CD4-positive, alpha-beta T cell treated with Interleukin-2 at 100 ng/mL for 4 hours (primary cell): ENCODE data around the gene KRT31.
"Not testable (repeated sequence)": the region's sequence is repeated elsewhere in the genome, so short reads cannot be mapped to it uniquely, and the experiment has no call there.

ENCODE experiments used
- DNase-seq: peaks from one replicate; pipeline ENCODE4 v3.0.0-alpha.2; 2020; ENCODE audit warnings: low spot score

The KRT31 gene

DNA sequence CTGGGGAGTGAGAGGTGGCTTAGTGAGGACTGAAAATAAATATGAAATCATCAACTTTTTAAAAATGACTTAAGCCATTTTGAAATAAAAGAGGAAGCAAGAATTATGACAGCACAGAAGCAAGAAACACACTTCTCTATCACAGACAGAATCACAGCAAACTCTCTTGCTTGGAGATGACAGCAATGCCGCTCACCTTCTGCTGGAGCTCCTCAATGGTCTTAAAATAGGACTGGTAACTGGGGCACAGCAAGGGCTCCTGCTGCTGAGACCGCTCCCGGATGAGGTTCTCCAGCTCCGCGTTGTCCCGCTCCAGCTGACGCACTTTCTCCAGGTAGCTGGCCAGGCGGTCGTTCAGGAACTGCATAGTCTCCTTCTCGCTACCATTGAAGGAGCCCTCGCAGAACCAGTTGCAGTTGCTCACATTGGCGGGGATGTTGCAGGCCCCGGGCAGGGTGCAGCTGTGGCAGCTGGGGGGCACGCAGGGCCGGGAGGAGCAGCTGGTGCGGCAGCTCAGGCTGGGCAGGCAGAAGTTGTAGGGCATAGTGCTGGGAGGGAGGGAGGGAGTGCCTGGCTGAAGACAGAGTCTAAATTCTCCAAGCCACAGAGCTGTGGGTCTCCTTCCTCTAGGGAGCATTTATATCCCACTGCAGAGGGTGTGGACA, at the start of gene KRT31:
Gene KRT31, minus strand, starts transcription at position 613 of the 665 bp plus-strand sequence. Its CDS starts 69 bp downstream, at position 544.
- DNase-seq, result no peak

DNA sequence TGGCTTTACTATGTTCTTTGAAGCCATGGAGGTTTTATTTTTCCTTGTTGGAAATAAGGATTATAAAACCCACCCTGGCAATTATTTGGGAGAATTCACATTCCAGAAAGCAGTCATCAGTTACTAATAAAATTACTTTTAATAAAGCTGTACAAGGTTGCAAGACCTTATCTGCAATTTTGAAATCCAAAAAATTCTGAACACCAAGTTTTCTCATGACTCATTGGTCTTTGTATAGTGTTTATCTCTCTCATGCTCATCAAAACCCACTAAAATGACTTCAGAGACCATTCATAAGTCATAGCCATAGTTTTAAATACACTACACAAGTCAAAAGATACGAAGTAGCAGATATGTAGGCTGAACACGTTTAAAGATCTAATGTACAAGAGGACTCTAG, 49.4 kb upstream of the KRT31 start:
- no peak for DNase-seq

DNA sequence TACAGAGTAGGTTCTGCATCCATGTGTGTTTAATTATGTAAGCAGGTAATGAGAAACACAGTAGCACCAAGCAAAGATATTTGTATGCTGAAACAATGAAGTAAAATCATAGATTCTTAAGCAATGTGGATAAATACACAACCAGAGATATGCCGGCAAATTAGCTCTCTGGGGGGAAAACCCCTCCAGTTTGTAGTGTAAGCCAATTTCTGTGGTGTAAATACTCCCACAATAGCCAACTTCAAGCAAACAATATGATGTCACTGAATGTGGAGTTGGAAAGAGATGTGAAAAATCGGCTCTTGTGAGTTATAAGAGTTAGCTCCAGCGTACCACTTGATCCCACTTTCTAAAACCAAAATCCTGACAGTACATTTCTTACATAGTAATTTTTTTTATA, 47.2 kb upstream of the KRT31 start:
- no peak for DNase-seq

DNA sequence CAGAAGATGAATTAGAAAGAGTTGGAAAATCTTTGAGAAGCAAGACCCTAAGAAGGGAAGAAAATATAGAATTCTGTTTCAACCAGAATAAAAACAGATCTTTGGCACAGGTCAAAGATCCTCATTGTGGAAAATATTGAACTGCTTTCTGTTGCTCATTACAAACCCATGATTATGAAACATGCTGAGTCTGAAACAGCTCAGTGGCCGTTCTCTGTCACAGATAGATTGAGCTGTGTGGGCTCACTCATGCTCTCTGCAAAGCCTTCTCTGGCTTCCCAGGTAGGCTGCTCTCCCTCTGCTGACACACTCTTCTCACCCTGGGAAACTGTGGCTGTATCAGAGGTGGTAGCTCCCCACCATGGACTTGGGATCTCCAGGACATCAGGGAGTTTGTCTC, 46.8 kb upstream of the KRT31 start:
- no peak for DNase-seq

DNA sequence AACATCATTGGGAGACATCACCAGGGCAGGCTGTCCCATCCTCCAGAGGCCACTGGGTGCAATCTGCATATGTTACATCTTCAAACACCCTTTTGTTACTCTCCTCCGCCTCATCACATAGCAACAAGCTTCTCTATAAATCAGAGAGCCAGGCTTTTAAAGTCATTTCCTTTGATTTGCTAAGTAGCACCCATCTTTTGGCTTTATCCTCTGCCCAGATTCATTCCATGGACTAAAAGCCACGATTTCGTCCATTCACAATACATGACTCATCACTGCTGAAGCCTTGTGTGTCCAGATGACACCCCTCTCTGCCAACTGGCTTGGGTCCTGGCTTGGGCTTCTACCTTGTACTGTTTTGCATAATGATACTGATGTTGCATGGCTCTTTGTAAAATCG, 45.3 kb upstream of the KRT31 start:
- DNase-seq, result no peak

DNA sequence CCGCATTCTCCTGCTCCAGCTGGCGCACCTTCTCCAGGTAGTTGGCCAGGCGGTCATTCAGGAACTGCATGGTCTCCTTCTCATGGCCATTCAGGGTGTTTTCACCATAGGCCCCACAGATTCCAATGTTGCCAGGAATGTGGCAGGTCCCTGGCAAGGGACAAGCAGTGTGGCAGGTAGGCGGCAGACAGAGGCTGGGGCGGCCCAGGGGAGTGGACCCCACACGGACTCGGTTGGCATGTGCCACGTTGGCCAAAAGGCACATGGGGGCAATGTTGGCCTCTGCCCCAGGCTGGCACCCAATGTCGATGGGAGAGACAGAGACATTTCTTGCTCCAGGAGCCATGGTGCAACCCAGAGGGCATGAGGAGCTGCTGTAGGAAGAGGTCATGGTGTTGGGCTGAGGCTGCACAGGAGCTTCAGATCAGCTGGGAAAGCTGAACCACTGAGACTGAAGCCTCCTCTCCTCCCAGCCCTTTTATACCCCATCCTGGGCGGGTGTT, 43.2 kb upstream of the KRT31 start, which contains the start of gene KRT38:
Gene KRT38, minus strand, starts transcription at position 453 of the 503 bp plus-strand sequence. Its CDS starts 62 bp downstream, at position 391.
- no peak for DNase-seq

DNA sequence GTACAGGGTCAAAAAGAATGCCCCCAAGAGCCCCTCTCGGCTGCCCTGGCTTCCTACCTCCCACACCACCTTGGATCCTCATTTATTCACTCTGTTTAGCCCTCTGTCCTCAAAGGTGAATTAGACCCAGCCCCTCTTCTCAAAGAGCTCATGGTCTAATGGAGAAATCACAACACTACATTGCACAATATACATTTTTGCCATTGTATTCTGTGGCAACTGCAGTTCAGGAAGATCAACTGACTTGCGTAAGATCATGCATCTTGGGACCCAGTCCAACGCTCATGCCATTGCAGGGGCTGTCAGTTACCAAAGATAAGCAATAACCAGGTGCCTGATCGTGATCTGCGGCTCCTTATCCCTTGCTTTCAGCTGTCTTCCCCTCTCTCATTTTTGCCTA, 42.0 kb upstream of the KRT31 start:
- no peak for DNase-seq

DNA sequence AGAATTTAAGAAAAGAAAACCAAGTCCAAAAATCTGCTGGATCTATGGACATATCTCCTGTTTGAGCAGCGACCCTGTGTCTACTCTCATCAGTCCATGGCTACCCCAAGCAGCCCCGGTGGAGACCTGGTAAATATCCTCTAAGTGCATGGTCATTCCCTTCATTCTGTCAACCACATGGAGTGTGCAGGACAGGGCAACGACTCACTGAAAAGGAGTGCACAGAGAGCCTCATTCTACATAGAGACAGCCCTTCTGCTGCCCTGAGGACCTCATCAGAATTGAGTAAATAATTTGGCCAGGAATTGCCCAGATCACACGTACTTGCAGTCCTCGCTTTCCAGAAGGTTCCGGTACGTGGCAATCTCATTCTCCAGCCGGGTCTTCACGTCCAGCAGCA, 40.4 kb upstream of the KRT31 start:
- no peak for DNase-seq

DNA sequence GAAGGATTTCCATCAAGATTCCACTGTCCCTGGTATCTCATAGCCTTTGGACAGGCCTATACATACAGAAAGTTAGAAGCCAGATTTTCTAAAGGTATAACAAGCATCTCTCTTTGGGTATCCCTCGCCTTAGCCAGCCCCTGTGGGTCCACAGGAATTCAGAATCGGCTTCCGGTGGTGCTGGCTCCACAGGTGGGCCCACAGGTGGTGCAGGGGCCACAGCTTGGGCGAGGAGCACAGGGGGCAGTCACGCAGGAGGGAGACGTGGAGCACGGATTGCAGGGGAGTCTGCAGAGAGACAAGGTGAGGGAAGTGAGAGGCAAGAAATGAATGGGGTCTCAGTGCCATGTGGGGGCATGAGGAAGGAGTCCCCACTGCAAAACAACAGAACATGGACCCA, 39.8 kb upstream of the KRT31 start:
- DNase-seq, result no peak

DNA sequence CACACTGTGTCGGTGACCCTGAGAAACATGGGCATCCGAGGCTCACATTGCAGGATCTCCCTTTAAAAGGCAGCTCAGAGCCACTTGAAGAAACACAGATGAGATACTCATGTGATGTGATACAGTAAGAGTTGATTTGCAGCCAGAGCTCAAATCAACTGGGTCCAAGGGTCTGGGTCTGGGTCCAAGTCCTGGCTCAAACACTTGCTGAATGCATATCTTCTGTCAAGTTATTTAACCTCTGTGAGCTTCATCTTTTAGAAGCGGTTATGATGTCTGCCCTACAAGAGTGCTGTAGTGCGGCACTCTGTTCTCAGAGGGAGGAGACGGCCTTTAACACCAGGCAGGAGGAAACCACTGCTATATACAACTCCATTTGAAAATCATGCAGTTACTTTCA, 37.0 kb upstream of the KRT31 start:
- no peak for DNase-seq

DNA sequence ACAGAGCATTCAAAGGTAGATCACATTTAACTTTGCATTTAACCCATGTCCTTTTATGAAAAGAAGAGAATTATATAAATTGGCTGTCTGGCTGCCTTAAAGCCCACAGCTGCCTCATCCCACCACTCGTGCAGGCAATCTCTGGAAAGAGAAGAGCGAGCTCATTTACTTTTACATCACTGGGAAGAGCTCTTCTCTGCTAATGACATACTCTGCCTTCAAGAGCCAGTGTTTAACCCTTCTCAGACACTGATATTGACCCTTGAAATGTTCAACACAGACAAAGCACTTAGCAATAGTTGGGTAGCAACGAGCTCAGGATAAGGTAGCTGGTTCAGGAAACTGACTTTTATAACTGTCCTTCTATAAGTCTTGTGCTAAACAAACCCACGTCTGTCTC, 36.6 kb upstream of the KRT31 start:
- no peak for DNase-seq

DNA sequence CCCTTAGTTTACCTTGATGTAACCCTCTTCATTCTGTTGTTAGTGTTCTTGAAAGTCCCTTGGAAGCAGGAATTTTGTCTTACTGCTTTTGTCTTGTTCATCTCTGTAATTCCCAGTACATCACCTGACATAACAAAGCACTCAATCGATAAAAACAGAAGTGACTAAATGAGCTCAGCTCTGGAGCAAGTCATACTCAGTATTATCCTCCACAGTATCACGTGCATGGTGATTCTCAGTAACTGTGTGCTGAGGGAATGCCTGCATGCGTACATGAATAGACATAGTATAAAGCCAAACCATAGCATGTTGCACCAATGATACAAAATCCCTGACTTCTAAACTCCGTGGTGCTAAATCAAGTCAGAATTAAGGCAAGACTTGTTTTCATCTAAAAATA, 36.2 kb upstream of the KRT31 start:
- DNase-seq, result no peak

DNA sequence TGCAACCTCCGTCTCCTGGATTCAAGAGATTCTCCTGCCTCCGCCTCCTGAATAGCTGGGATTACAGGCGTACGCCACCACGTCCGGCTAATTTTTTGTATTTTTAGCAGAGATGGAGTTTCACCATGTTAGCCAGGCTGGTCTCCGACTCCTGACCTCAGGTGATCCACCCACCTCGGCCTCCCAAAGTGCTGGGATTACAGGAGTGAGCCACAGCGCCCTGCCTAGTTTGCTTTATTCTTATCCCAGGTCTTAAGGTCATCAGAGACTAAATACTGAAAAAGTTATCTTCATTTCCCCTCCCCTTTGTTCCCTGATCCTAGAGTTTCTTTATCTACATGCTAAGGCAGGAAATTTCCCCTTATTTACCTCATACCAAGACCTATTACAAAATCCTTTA, 33.0 kb upstream of the KRT31 start:
- not testable (repeated sequence) for DNase-seq

DNA sequence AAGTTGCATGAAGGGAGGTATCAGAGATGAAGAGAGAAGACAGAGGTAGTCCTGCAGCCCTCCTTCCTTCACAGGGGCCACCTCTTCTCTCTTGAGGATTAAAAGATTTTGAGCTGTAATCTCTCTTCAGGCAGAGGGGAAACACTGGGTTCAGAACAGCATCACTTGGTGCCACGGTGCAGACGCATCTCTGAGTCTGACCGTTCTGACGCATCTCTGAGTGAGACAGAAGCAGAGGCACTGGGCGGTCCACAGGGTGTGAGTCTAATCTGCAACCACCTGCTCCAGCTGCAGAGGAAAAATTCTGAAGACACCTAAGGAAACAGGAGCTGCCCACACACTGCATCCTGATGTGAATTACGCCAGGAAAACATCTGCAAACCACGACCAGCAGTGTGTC, 32.3 kb upstream of the KRT31 start:
- DNase-seq, result no peak

DNA sequence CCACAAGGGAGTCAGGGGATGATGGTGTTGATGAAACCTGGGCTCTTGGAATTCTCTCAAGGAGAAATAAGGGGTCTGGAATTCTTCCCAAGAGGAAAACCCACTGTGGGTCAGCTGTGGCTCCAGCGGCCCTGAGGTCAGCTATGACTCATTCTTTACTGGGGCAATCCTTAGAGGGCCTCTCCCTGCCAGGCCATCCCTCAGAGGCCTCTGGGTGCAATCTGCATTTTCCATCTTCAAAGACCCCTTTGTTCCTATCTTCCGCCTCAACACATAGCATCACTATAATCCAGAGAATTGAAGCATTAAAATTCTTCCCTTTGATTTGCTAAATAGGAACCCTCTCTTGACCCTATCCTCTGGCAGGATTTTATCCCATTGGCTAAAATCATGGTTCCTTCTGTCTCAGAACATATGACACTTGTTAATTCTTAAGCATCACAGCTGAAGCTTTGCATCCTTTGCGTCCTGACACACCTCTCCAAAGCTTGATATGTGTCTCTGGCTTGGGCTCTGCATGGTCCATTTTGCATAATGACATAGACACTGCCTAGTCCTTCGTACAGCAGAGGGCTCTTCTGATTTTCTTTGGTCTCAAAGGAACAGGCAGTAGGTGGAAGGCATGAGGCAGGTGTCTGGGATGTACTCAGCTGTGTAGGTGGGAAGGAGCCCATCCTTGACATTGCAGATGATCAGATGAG, 31.3 kb upstream of the KRT31 start:
- DNase-seq, result no peak

DNA sequence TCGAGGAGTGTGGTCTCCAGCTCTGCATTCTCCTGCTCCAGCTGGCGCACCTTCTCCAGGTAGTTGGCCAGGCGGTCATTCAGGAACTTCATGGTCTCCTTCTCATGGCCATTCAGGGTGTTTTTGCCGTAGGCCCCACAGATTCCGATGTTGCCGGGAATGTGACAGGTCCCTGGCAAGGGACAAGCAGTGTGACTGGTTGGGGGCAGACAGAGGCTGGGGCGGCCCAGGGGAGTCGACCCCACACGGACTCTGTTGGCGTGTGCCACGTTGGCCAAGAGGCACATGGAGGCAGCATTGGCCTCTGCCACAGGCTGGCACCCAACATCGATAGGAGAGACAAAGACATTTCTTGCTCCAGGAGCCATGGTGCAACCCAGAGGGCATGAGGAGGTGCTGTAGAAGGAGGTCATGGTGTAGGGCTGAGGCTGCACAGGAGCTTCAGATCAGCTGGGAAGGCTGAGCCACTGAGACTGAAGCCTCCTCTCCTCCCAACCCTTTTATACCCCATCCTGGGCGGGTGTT, 26.8 kb upstream of the KRT31 start, which contains the start of gene KRT37:
Gene KRT37, minus strand, starts transcription at position 475 of the 525 bp plus-strand sequence. Its CDS starts 62 bp downstream, at position 413.
- no peak for DNase-seq

DNA sequence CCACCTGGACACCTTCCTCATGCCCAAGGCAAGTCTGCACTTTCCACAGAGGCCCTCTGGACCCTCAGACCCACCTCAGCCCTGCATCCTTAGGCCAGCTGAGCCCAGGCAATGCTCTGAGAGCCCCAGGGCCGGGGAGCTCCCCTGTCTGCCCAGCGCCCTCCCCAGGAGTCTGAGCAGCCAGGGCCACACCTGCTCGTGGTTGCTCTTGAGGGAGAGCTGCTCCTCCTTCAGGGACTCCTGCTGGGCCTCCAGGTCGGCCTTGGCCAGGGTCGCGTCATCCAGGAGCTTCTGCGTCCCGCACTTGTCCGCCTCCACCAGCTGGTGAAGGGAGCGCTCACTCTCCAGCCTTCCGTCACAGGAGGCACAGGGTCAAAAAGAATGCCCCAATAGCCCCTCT, 25.2 kb upstream of the KRT31 start:
- not testable (repeated sequence) for DNase-seq

DNA sequence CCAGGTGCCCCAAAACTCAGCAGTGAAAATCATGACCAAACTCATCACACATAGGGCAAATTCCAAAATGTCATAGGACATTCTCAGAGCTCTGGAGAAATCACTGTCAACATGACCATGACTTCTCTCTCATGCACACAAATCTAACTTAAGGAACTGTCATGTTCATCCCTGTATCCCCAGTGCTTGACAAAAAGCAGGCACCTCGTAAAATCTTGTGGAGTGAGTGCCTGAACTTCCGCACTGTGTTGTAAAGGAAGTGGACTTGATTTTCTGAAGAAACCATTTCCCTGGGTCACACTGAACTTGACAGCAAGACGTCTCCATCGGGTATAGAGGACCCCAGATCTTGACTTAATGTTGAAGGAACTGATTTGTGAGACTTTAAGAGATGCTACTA, 24.2 kb upstream of the KRT31 start:
- no peak for DNase-seq

DNA sequence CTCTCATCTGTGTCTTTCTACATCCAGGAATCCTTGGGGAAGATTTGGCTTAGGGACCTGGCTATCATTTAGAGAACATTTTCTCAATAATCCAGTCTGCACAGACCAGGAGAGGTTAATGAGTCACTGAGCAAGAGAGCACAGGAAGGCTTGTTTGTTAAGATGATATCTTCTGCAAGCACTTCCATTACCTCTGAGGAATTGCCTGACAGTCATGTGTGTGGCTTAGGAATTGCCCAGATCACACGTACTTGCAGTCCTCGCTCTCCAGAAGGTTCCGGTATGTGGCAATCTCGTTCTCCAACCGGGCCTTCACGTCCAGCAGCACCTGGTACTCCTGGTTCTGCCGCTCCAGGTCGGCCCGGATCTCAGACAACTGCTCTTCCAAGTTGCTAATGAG, 23.7 kb upstream of the KRT31 start:
- DNase-seq, result no peak

DNA sequence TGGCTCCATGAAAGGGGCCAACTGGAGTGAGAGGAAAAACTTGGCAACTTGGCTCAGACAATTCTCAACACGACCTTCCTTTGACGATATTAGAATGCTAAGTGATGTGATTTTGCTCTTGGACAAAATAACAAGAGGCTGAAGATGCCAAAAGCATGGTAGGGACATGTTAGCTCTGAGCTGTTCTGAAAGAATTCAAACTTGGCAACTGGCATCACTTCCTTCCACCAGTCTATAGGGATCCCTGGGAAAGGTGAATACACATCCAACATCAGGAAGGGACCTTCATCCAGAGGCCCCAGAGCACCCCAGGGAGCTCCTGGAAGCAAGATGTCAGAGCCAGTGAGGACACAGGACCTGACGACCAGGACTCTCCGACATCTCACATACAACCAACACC, 22.7 kb upstream of the KRT31 start:
- no peak for DNase-seq

DNA sequence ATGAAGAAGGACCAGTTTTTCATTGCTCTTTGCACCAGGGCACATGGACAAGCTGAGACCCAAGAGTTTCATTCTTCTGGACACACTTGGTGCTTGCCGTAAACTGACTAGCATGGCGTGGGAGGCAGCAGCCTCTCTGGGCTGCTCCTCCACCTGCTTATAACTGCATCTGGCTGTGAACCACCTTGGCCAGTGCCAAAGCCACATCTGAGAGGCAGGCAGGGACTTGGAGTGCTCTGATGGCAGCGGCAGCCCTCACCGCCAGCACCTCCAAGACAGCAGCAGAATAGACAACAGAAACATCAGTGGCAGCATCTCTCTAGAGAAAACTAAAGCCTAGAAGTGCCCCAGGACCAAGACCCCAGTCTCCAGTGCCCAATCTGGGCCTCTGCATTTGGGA, 22.3 kb upstream of the KRT31 start:
- DNase-seq, result no peak

DNA sequence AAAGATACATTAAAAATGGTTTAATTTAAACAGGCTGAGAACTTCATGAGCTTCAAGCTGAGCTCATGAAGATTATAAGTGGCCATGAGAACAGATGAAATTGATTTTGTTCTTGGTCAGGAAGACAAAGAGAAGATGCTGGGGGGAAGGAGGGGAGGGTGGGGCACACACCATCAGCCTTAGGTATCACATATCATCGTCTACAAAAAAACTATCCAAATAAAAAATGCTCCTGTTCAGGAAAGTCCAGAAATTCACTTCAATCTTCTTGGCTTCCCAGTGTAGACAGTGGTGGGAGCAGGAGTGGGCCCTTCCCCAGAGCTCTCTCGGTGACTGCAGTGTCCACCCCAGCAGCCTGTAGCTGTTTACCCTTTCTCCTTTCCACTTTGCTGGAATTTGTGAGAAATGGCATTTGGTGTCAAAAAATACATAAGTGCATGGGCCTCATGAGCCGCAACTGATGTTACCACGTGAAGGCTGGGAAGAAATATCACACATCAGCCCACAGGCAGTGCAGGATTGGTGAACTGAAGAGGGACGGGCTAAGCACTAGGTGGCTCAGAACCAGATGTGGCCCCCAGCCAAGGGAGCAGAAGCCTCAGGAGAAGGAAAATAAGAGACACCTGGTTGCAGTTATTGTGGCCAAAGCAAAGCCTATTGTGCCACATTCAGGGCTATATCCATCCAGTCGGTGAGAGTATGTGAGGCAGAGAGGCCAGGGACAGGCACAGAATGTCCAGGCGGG, 20.9 kb upstream of the KRT31 start:
- DNase-seq, result no peak
